Tibial nerve (tissue), 4 donors: ENCODE measurements around the gene LHPP. TPM values are rescaled to one million over a fixed set of nuclear protein-coding genes. Genes with fewer than 3 reads are reported as not detected.
"Not testable (repeated sequence)": the region's sequence is repeated elsewhere in the genome, so short reads cannot be mapped to it uniquely, and the experiment has no call there.

Experiments
- DNase-seq, 2 donors: peaks; one replicate each; pipeline ENCODE4 v3.0.0-alpha.2; 2019; ENCODE audit warnings: low spot score in 2 of 2
- H3K27ac ChIP-seq, 4 donors: fragments of 200-600 bp; sonication (generic) in 3 of 4; one replicate each; pipeline ENCODE4 v1.5.1; 2017 to 2019; ENCODE audit warnings: mild to moderate bottlenecking in 1 of 4
- H3K27me3 ChIP-seq, 2 donors: fragments of 200-600 bp; sonication (generic) in 1 of 2; one replicate each; pipeline versions ENCODE4 v1.5.1 to v1.6.0; 2017 to 2019
- H3K36me3 ChIP-seq, 3 donors: fragments of 200-600 bp; sonication (generic); one replicate each; pipeline ENCODE4 v1.5.1; 2018 to 2019
- H3K4me1 ChIP-seq, 4 donors: fragments of 200-600 bp; sonication (generic) in 3 of 4; one replicate each; pipeline ENCODE4 v1.5.1; 2017 to 2019
- H3K4me3 ChIP-seq, 4 donors: fragments of 200-600 bp; sonication (generic) in 3 of 4; one replicate each; pipeline ENCODE4 v1.5.1; 2017 to 2019; ENCODE audit warnings: mild to moderate bottlenecking in 1 of 4, moderate library complexity in 1 of 4
- H3K9me3 ChIP-seq, 4 donors: fragments of 200-600 bp; sonication (generic) in 3 of 4; one replicate each; pipeline ENCODE4 v1.5.1; 2017 to 2019
- EP300 ChIP-seq, 2 donors: sonication (generic); formaldehyde crosslinking; IDR thresholded peaks; one replicate each; pipeline ENCODE4 v1.6.1; 2017; ENCODE audit warnings: antibody characterized with exemption in 2 of 2, mild to moderate bottlenecking in 1 of 2
- POLR2A ChIP-seq, 2 donors: fragments of 450-650 bp; IDR thresholded peaks; one replicate each; pipeline ENCODE4 v1.6.1; 2017; ENCODE audit warnings: antibody characterized with exemption in 2 of 2, mild to moderate bottlenecking in 2 of 2, moderate library complexity in 2 of 2
- WGBS, 2 donors: methylation state at CpG; one replicate each; pipeline ENCODE4 v1.1.5; 2018; 5-methylcytosine and 5-hydroxymethylcytosine counted together
- total RNA-seq, 4 donors: library from RNA; depleted of rRNA; stranded (reverse); fragments of >200 nt; gene quantifications; one replicate each; pipeline ENCODE4 v1.1.0, GENCODE V29; 2016
- TF ChIP-seq, protein P1 (sequence below), 5 experiments: fragments of 200-600 bp in 3 of 5; fragments of 450-650 bp in 2 of 5; sonication (generic) in 3 of 5; IDR thresholded peaks; one replicate each; pipeline ENCODE4 v1.5.1; 2016 to 2019; ENCODE audit warnings: antibody characterized with exemption in 5 of 5, mild to moderate bottlenecking in 3 of 5, moderate library complexity in 2 of 5

The LHPP gene
- total RNA-seq, 4 donors from 2014 or later, result 25.5 to 211 (median 123) TPM

DNA sequence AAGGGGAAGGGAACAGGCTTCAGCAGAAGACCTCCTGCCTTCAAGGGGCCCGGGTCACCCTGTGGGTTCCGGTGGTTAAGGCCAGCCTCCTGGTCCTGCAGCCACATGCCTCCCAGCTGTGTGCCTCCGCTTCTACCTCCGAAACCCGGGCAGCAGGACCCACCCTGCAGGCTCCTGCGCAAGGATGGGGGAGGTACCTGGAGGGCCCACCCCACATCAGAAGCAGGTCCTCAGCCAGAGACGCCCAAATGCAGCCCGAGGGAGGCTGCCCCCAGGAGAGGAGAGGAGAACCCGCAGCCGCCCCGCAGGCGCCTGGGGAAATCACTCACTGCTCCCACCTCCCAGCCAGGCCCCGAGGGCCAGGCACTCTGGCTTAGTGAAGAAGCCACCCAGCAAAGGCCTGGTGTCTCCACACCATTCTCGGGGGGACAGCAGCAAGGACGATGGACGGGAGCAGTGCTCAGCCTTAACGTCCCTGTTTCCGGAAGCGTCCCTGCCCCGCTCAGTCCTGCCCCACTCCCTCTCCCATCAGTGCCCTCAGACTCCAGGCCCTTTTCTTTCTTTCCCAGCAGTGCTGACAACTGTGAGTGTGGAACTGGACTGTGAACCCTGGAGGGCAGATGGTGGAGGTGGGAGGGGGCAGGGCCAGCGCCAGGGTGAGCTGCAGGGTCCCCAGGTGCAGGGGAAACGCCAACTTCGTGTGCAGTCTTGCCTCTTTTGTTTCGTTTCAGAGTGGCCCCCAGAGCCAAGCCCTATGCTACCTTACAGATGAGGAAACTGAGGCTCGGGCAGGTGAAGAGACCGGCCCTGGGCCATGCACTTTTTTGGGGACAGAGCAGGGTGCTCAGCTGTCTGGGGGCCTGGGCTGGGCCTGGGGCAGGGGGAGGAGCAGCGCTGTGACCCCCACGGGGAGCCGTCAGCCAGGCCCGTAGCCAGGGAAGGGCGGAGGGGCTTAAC, 144.5 kb downstream of the LHPP start:
- no peaks in the 10 kb centered on the region for H3K27me3 ChIP-seq
- H3K4me1 ChIP-seq, result peaks cover 0 to 56% (median 31%) of the 10 kb centered on the region in 4 donors
- H3K36me3 ChIP-seq, result no peaks in the 10 kb centered on the region
- WGBS, 2 donors, result 58 to 60% methylated on average over 24 to 29 of the region's 31 CpGs
- peak overlapping the region; percentile 71 to 91 (median 83) for H3K27ac ChIP-seq
- TF ChIP-seq EP300 (IDR thresholded peaks at IDR 0.05) (peak in 1 of 2 donors; percentile 16), POLR2A (IDR thresholded peaks at IDR 0.05) (no peak)
- H3K4me3 ChIP-seq, result peak overlapping the region in 2 of 4 donors; percentile 14 to 32
- no peak for DNase-seq
- H3K9me3 ChIP-seq, result no peaks in the 10 kb centered on the region

DNA sequence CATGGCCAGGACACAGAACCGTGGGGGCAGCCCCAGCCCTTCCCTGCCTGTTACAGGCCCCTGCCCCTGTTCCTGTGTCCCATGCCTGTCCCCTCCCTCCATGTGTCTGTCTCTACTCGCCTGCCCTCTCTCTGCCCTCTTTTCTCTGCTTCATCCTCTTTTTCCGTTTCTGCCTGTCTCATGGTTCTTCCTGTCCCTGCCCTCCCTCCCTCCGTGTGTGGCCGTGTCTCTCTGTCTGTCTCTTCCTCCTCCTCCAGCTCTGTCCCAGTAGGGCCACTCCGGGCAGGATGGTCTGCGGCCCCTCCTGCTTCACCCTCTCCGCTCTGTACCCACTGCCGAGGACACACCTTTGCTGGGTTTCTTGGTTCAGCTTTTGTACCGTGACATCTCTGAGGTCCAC, 145.2 kb downstream of the LHPP start:
- no peak for DNase-seq
- H3K4me1 ChIP-seq, result peaks cover 0 to 62% (median 38%) of the 10 kb centered on the region in 4 donors
- WGBS, 2 donors, result 31 to 36% methylated on average over 10 of the region's 10 CpGs
- H3K36me3 ChIP-seq, result no peaks in the 10 kb centered on the region
- TF ChIP-seq, protein P1, sequence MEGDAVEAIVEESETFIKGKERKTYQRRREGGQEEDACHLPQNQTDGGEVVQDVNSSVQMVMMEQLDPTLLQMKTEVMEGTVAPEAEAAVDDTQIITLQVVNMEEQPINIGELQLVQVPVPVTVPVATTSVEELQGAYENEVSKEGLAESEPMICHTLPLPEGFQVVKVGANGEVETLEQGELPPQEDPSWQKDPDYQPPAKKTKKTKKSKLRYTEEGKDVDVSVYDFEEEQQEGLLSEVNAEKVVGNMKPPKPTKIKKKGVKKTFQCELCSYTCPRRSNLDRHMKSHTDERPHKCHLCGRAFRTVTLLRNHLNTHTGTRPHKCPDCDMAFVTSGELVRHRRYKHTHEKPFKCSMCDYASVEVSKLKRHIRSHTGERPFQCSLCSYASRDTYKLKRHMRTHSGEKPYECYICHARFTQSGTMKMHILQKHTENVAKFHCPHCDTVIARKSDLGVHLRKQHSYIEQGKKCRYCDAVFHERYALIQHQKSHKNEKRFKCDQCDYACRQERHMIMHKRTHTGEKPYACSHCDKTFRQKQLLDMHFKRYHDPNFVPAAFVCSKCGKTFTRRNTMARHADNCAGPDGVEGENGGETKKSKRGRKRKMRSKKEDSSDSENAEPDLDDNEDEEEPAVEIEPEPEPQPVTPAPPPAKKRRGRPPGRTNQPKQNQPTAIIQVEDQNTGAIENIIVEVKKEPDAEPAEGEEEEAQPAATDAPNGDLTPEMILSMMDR (IDR thresholded peaks at IDR 0.05), result no peak
- TF ChIP-seq POLR2A (IDR thresholded peaks at IDR 0.05) (no peak), EP300 (IDR thresholded peaks at IDR 0.05) (no peak)
- H3K27ac ChIP-seq, result peak overlapping the region; percentile 71 to 91 (median 83)
- no peaks in the 10 kb centered on the region for H3K9me3 ChIP-seq
- H3K4me3 ChIP-seq, result peak overlapping the region in 1 of 4 donors; percentile 32
- H3K27me3 ChIP-seq, result no peaks in the 10 kb centered on the region

DNA sequence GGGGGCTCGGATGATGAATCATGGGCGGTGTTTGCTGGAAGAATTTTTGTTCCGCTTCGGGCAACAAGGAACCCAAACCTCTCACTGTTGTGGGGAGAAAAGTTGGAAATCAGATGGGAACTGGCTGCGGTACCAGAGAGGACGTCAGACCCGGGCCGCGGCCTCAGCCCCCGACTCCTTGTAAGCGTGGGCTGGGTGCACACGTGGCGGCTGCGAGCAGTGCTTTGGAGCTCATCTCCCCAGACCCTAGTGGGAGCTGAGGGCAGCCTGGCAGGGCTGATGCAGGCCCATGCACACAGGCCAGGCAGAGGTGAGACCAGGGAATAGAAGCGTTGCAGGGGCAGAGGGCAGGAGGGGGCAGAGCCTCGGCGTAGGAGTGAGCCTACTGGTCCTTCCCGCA, 146.1 kb downstream of the LHPP start:
- TF ChIP-seq EP300 (IDR thresholded peaks at IDR 0.05) (peak in 1 of 2 donors; percentile 10), POLR2A (IDR thresholded peaks at IDR 0.05) (no peak)
- WGBS, 2 donors, result 77 to 78% methylated on average over 16 to 18 of the region's 18 CpGs
- peak overlapping the region in 1 of 4 donors; percentile 32 for H3K4me3 ChIP-seq

DNA sequence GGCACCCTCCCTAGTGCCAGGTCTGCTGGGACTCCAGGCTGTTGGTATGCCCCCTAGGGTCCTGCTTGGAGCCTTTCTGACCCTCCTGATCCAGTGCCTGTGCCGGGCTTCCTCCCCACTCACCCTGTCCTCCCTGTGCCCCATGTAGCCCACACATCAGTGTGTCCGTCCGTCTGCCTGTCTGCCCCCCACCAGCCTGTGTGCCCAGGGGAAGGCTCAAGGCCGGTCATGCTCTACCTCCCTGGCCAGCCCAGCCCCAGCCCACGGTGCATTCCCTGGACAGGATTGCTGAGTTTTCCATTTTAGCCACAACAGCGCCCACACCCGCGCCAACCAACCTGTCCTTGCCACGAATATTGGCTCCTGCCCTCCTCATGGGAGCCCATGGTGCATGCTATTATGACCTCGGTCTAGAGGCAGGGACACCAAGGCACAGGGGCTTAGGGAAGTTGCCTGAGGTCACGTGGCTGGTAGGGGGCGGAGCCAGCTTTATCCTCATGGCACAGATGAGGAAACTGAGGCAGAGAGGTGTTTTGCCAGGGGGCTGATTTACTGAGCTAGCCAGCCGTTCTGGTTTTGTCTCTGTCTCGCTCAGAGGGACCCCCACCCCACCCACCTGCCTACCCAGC, 146.6 kb downstream of the LHPP start:
- peak overlapping the region in 1 of 4 donors; percentile 32 for H3K4me3 ChIP-seq
- TF ChIP-seq, protein P1 (IDR thresholded peaks at IDR 0.05), result no peak
- TF ChIP-seq EP300 (IDR thresholded peaks at IDR 0.05) (no peak), POLR2A (IDR thresholded peaks at IDR 0.05) (no peak)
- H3K36me3 ChIP-seq, result no peaks in the 10 kb centered on the region
- no peaks in the 10 kb centered on the region for H3K9me3 ChIP-seq
- 70 to 81% methylated on average over 11 to 14 of the region's 14 CpGs for WGBS, 2 donors
- peak overlapping the region; percentile 71 to 91 (median 83) for H3K27ac ChIP-seq
- no peaks in the 10 kb centered on the region for H3K27me3 ChIP-seq
- H3K4me1 ChIP-seq, result peaks cover 0 to 71% (median 46%) of the 10 kb centered on the region in 4 donors
- DNase-seq, result no peak

More for the DNA sequence above, 146.1 kb downstream of the LHPP start:
- peaks cover 0 to 71% (median 44%) of the 10 kb centered on the region in 4 donors for H3K4me1 ChIP-seq
- no peaks in the 10 kb centered on the region for H3K27me3 ChIP-seq
- H3K36me3 ChIP-seq, result no peaks in the 10 kb centered on the region
- DNase-seq, result no peak
- peak overlapping the region; percentile 71 to 91 (median 83) for H3K27ac ChIP-seq
- H3K9me3 ChIP-seq, result no peaks in the 10 kb centered on the region

DNA sequence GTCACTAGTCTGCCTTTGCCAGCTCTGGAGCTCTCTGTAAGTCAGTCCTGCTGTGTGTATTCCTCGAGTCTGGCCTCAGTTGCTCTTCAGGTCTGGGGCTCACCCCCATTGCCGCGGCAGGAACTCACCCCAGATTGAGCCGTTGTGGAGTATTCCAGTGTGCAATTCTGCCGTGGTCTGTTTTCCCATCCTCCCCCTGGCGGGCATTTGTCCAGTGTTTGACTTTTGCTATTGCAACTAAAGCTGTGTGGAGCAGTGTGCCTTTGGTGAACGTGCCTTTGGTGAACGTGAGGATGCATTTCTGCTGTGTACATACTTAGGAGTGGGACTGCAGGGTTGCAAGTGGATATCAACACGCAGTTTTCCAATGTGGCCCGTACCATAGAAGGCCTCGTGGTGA, 148.1 kb downstream of the LHPP start:
- no peaks in the 10 kb centered on the region for H3K27me3 ChIP-seq
- DNase-seq, result no peak
- TF ChIP-seq, protein P1 (IDR thresholded peaks at IDR 0.05), result no peak
- TF ChIP-seq POLR2A (IDR thresholded peaks at IDR 0.05) (no peak), EP300 (IDR thresholded peaks at IDR 0.05) (no peak)
- 68 to 72% methylated on average over 11 of the region's 11 CpGs for WGBS, 2 donors
- no peaks in the 10 kb centered on the region for H3K9me3 ChIP-seq
- H3K36me3 ChIP-seq, result peaks cover 0 to under 1% (median 0%) of the 10 kb centered on the region in 3 donors
- H3K4me1 ChIP-seq, result peaks cover 0 to 69% (median 46%) of the 10 kb centered on the region in 4 donors
- peak overlapping the region in 3 of 4 donors; percentile 2 to 91 (median 14) for H3K27ac ChIP-seq
- H3K4me3 ChIP-seq, result no peak overlapping the region

DNA sequence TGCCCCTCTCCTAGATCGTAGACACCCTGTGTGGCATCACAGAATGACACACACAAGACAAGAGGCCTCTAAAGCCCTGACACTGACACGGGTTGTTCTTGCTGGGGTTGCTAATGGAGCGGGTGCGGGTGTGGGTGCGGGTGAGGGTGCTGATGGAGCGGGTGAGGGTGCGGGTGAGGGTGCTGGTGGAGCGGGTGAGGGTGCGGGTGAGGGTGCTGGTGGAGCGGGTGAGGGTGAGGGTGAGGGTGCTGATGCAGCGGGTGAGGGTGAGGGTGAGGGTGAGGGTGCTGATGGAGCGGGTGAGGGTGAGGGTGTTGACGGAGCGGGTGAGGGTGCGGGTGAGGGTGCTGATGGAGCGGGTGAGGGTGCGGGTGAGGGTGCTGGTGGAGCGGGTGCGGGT, 148.6 kb downstream of the LHPP start:
- H3K36me3 ChIP-seq, H3K9me3 ChIP-seq, H3K4me3 ChIP-seq, DNase-seq, H3K27me3 ChIP-seq: not testable (repeated sequence)
- Histone ChIP-seq H3K4me1 (peaks cover 0 to 67% (median 45%) of the 10 kb centered on the region in 4 donors), H3K27ac (peak overlapping the region in 1 of 4 donors; percentile 91)
- 95 to 97% methylated on average over 18 to 19 of the region's 19 CpGs for WGBS, 2 donors

DNA sequence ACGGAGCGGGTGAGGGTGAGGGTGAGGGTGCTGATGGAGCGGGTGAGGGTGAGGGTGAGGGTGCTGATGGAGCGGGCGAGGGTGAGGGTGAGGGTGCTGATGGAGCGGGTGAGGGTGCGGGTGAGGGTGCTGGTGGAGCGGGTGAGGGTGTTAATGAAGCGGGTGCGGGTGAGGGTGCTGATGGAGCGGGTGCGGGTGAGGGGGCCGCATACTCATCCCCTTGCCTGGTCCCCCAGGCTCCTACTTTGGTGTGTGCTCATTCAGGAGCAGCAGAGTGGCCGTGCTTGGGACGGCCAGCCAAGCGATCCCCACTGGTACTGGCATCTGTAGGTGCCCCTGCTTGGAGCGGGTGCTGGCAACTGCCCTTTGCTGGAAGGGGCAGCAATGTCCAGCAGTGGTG, 149.2 kb downstream of the LHPP start:
- H3K27ac ChIP-seq, result peak overlapping the region in 3 of 4 donors; percentile 71 to 83 (median 82)
- WGBS, 2 donors, result 91 to 93% methylated on average over 16 to 17 of the region's 17 CpGs
- H3K9me3 ChIP-seq, H3K36me3 ChIP-seq, H3K4me3 ChIP-seq, DNase-seq, H3K27me3 ChIP-seq: not testable (repeated sequence)
- H3K4me1 ChIP-seq, result peaks cover 0 to 67% (median 43%) of the 10 kb centered on the region in 4 donors
